H1 (cell line): ENCODE data around the gene TPPP2. TPM values are rescaled to one million over a fixed set of nuclear protein-coding genes. Genes with fewer than 3 reads are reported as not detected.

Source experiments
- ASH2L ChIP-seq: fragments of 200-600, 300-600 bp; sonication (generic); IDR thresholded peaks from one replicate; pipeline ENCODE4 v1.7.1; 2017; ENCODE audit warnings: low read length
- BRCA1 ChIP-seq: IDR thresholded peaks from 2 replicates; pipeline ENCODE4 v1.6.1; 2012; ENCODE audit warnings: low read depth, low read length, improper control_type of control experiment
- CBX8 ChIP-seq: fragments of 300-800, 300-1000 bp; sonication (generic); IDR thresholded peaks from 2 replicates; pipeline ENCODE4 v1.7.1; 2016; ENCODE audit warnings: low read depth, low read length, borderline replicate concordance
- CEBPB ChIP-seq: IDR thresholded peaks from 2 replicates; pipeline ENCODE4 v1.6.1; 2012; ENCODE audit warnings: low read depth, low read length
- CREB1 ChIP-seq: IDR thresholded peaks from 2 replicates; pipeline ENCODE4 v1.6.1; 2012; ENCODE audit warnings: inconsistent platforms
- CTBP2 ChIP-seq: IDR thresholded peaks from 2 replicates; pipeline ENCODE4 v1.7.0; 2011; ENCODE audit warnings: borderline replicate concordance, mild to moderate bottlenecking, moderate library complexity, mixed read lengths, low read length; ENCODE audit not compliant: insufficient read depth, insufficient read length
- EGR1 ChIP-seq: IDR thresholded peaks from 2 replicates; pipeline ENCODE4 v1.6.1; 2011; ENCODE audit warnings: low read depth, low read length, borderline replicate concordance
- GTF2F1 ChIP-seq: IDR thresholded peaks from 2 replicates; pipeline ENCODE4 v1.6.1; 2012; ENCODE audit warnings: low read depth, low read length, improper control_type of control experiment, borderline replicate concordance
- HDAC2 ChIP-seq, 2 experiments: fragments of 300-600 bp in 1 of 2; sonication (generic) in 1 of 2; IDR thresholded peaks; 2 replicates each; pipeline ENCODE4 v1.6.1; 2011 to 2012; ENCODE audit warnings: low read depth in 2 of 2, low read length in 2 of 2, mild to moderate bottlenecking in 2 of 2, moderate library complexity in 2 of 2, borderline replicate concordance in 1 of 2, inconsistent platforms in 1 of 2
- HDAC6 ChIP-seq: IDR thresholded peaks from one replicate; pipeline ENCODE4 v1.7.1; 2012; ENCODE audit warnings: low read depth, mild to moderate bottlenecking, inconsistent platforms, low read length, moderate library complexity
- KDM4A ChIP-seq: IDR thresholded peaks from one replicate; pipeline ENCODE4 v1.7.1; 2012; ENCODE audit warnings: low read depth, mild to moderate bottlenecking, moderate library complexity, low read length, inconsistent platforms; ENCODE audit not compliant: severe bottlenecking
- KDM5A ChIP-seq: fragments of 200-600 bp; IDR thresholded peaks from 2 replicates; pipeline ENCODE4 v1.7.1; 2012; ENCODE audit warnings: mild to moderate bottlenecking, low read length, inconsistent platforms, mixed read lengths
- MAFK ChIP-seq: IDR thresholded peaks from 2 replicates; pipeline ENCODE4 v1.6.1; 2012; ENCODE audit warnings: low read depth, mild to moderate bottlenecking, improper control_type of control experiment, low read length
- NANOG ChIP-seq: IDR thresholded peaks from 2 replicates; pipeline ENCODE4 v1.6.1; 2011; ENCODE audit warnings: low read length, low read depth, mild to moderate bottlenecking, inconsistent platforms; ENCODE audit not compliant: insufficient read depth, poor library complexity, severe bottlenecking
- NRF1 ChIP-seq: IDR thresholded peaks from 2 replicates; pipeline ENCODE4 v1.6.1; 2011; ENCODE audit warnings: mild to moderate bottlenecking, low read depth, low read length, improper control_type of control experiment
- POU5F1 ChIP-seq: IDR thresholded peaks from 2 replicates; pipeline ENCODE4 v1.6.1; 2011; ENCODE audit warnings: low read depth, mild to moderate bottlenecking, low read length, moderate library complexity
- RXRA ChIP-seq: IDR thresholded peaks from 2 replicates; pipeline ENCODE4 v1.6.1; 2011; ENCODE audit warnings: low read depth, mild to moderate bottlenecking, low read length, moderate library complexity; ENCODE audit not compliant: insufficient read depth
- SIN3A ChIP-seq, 2 experiments: IDR thresholded peaks in 1 of 2; conservative IDR thresholded peaks in 1 of 2; 2 replicates each; pipeline ENCODE4 v1.6.1; 2011 to 2012; ENCODE audit warnings: low read length in 2 of 2, improper control_type of control experiment in 1 of 2, low read depth in 1 of 2, mild to moderate bottlenecking in 1 of 2
- SIX5 ChIP-seq: IDR thresholded peaks from 2 replicates; pipeline ENCODE4 v1.6.1; 2011; ENCODE audit warnings: mild to moderate bottlenecking, low read depth, low read length
- SP1 ChIP-seq: IDR thresholded peaks from 2 replicates; pipeline ENCODE4 v1.6.1; 2011; ENCODE audit warnings: low read depth, low read length
- TAF7 ChIP-seq: optimal IDR thresholded peaks from 2 replicates; pipeline ENCODE3; 2011; ENCODE audit warnings: low read depth, mild to moderate bottlenecking, inconsistent platforms, low read length, moderate library complexity, borderline replicate concordance
- polyA plus RNA-seq, 7 experiments: library from polyadenylated mRNA; depleted of rRNA in 3 of 7; stranded (reverse) in 5 of 7; unstranded in 2 of 7; fragments of >200 nt in 5 of 7; fragments of 200-250 nt in 2 of 7; gene quantifications; 1 replicate in 5 of 7; 2 replicates in 1 of 7; 4 replicates in 1 of 7; pipeline versions ENCODE4 v1.2.1 to v1.2.3, GENCODE V29; 2011 to 2013; ENCODE audit warnings: missing spikeins in 2 of 7, mixed read lengths in 2 of 7
- total RNA-seq: library from RNA; stranded (reverse); fragmentation: NEBNext Ultra II Directional; extraction: Animal tissue kit (Norgen Biotek cat#: 25700); gene quantifications from 2 replicates; pipeline ENCODE4 v1.2.1, GENCODE V29; 2021
- TF ChIP-seq, protein P1 (sequence below): IDR thresholded peaks from 2 replicates; pipeline ENCODE4 v1.6.1; 2012; ENCODE audit warnings: low read length, inconsistent platforms

The TPPP2 gene
- total and polyA plus RNA-seq, 2 of the 8 experiments (the other 6 are each of a cell fraction or from before 2014, with no cell fraction given), result not detected

DNA sequence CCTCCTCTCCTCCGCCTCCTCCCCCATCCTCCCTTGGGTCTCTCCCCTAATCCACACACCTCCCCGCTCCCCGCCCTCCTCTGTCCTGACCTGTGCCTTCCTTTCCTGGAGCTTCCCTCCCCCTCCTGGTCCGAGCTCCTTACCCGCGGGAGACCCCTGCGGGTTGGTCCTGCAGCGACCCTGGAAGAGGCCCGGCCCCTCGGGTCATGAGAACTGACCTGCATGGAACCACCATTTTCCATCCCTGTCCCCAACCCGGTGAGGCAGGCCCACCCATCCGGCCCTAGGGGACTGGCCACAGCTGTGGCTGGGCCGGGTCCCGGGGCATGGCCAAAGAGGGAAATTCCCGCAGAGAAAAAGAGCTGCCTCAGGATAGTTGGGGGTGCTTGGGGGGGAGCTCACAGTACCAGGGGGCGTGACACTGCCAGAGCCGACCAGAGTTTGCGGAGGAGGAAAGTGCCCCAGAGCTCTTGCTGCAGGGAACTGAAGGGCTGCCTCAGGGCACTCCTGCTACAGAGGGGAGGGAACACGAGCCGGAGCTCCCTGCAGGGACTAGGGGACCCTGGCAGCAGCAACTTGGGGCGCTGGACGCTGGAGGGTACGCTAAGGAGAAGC lies 40.7 kb downstream of the TPPP2 start (continued):
- TF ChIP-seq RXRA (no peak), HDAC2 (IDR thresholded peaks at IDR 0.05; ENCODE audit: borderline replicate concordance in 1 of 2, low read depth in 2 of 2, low read length in 2 of 2) (0 out of 4 replicates have a peak, but pooled peaks of 1 of the 2 experiments have one; percentile 31), KDM4A (peak; percentile 46), CREB1 (no peak), SIN3A (conservative IDR thresholded peaks at IDR 0.05 in 1 of 2, IDR thresholded peaks at IDR 0.05 in 1 of 2; ENCODE audit: low read depth in 1 of 2, low read length in 2 of 2) (no peak), SP1 (no peak), BRCA1 (no peak), HDAC6 (no peak), NRF1 (no peak), CTBP2 (peak; percentile 56), MAFK (no peak), CBX8 (no peak), TAF7 (no peak), POU5F1 (no peak), NANOG (no peak), GTF2F1 (no peak), ASH2L (peak; percentile 74), CEBPB (no peak), EGR1 (no peak), SIX5 (no peak), KDM5A (no peak)
- TF ChIP-seq, protein P1, sequence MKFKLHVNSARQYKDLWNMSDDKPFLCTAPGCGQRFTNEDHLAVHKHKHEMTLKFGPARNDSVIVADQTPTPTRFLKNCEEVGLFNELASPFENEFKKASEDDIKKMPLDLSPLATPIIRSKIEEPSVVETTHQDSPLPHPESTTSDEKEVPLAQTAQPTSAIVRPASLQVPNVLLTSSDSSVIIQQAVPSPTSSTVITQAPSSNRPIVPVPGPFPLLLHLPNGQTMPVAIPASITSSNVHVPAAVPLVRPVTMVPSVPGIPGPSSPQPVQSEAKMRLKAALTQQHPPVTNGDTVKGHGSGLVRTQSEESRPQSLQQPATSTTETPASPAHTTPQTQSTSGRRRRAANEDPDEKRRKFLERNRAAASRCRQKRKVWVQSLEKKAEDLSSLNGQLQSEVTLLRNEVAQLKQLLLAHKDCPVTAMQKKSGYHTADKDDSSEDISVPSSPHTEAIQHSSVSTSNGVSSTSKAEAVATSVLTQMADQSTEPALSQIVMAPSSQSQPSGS, result no peak
